GM12864 (cell line): ENCODE results near the gene WDR93.
A peak's percentile ranks its signal among the peaks of the same experiment; 100 is the strongest.

ENCODE experiments used
- DNase-seq: peaks from one replicate; pipeline ENCODE4 v3.0.0-alpha.2; 2011; ENCODE audit warnings: low read depth
- H3K4me3 ChIP-seq: 2 replicates; pipeline ENCODE4 v1.5.1; 2011; ENCODE audit warnings: mild to moderate bottlenecking, low read depth, low read length, control low read depth
- TF ChIP-seq, protein P1 (sequence below): IDR thresholded peaks from 2 replicates; pipeline ENCODE4 v1.5.1; 2011; ENCODE audit warnings: low read depth, mild to moderate bottlenecking, moderate library complexity, low read length, control low read depth, inconsistent platforms; ENCODE audit errors: missing control alignments

The WDR93 gene

DNA sequence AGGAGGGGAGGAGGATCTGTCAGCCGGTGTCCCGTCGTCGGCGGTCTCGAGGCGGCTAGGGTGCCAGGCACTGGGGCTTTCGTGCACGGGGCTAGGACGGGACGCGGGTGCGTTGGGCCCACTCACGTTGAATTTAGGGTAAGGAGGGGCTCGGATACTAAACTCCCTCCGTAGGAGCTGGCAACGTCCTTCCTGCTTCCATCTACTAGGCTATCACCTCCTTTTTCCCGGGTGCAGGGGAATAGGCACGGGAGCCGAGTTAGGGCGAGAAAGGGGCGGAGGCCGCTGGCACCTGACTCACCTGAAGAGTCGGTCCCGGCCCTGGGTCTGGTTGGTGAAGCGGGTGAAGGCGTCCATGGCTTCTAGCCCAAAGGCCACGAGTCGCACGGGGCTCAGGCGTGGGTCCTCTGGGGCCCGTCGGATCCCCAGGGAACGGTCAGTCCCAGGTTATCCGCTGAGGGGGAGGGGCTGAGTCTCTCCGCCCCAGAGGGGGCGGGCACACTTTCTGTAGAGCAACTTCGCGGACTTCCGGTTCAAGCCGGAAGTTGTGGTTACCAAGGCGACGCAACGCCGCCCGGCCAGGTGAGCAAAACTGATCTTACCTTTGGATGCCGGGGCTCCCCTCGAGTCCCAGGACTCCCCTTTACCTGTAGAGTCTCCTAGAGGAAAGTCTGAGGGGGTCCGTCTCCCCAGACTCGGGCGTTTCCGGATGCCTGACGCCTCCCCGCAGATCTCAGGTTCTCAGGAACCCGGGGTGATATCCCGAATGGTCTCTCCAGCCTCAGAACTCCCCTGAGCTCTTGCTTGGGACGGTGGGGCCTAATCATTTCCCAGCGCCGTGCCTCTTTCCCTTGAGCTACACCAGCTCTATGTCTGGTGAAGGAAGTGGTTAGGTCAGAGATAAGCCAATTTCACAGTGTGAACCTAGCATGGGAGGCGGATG, at the start of gene WDR93, which contains the start of gene PEX11A:
Gene WDR93 (plus strand): TSS at position 536 of the 943 bp plus-strand sequence. CDS start 10,936 bp downstream, outside the sequence.
Gene PEX11A (minus strand): TSS at position 479 of the 943 bp plus-strand sequence. CDS start 122 bp downstream, at position 357.
- peak; percentile 60 for DNase-seq
- H3K4me3 ChIP-seq = peak within 1 kb of the TSS; percentile 90
- TF ChIP-seq, protein P1, sequence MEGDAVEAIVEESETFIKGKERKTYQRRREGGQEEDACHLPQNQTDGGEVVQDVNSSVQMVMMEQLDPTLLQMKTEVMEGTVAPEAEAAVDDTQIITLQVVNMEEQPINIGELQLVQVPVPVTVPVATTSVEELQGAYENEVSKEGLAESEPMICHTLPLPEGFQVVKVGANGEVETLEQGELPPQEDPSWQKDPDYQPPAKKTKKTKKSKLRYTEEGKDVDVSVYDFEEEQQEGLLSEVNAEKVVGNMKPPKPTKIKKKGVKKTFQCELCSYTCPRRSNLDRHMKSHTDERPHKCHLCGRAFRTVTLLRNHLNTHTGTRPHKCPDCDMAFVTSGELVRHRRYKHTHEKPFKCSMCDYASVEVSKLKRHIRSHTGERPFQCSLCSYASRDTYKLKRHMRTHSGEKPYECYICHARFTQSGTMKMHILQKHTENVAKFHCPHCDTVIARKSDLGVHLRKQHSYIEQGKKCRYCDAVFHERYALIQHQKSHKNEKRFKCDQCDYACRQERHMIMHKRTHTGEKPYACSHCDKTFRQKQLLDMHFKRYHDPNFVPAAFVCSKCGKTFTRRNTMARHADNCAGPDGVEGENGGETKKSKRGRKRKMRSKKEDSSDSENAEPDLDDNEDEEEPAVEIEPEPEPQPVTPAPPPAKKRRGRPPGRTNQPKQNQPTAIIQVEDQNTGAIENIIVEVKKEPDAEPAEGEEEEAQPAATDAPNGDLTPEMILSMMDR = no peak

DNA sequence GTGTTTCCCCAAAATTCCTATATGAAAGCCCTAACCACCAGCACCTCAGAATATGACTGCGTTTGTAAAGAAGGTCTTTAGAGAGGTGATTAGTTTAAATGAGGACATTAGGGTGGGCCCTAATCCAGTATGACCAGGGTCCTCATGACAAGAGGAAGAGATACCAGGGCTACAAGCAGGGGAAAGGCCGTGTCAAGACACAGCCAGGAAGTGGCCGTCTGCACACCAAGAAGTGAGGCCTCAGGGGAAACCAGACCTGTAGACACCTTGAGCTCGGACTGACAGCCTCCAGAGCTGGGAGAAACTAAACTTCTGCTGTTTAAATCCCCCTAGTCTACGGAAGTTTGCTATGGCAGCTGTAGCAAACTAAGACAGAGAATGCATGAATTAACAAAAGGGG, 49.6 kb upstream of the WDR93 start:
- no peak overlapping the region for H3K4me3 ChIP-seq
- DNase-seq = no peak
- TF ChIP-seq, protein P1 = no peak

DNA sequence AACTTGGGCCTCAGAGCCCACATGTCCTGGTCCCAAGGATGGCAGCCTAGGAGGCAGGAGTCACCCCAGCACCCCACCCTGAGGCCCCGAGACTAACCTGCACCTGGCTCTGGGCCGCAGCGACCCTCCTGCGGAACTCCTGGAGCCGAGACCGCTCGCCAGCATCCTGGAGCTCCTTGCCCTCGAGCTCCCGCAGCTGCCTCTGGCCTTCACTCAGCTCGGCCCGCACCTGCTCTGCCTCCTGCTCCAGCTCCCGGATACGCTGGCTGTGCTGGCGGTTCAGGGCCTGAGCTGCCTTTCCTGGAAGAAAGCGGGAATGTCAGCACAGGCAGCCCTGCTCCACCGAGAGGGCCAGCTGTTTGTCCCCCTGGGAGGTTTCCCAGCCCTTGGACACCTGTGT, 48.5 kb upstream of the WDR93 start:
- no peak for DNase-seq
- no peak overlapping the region for H3K4me3 ChIP-seq
- TF ChIP-seq, protein P1 = no peak

DNA sequence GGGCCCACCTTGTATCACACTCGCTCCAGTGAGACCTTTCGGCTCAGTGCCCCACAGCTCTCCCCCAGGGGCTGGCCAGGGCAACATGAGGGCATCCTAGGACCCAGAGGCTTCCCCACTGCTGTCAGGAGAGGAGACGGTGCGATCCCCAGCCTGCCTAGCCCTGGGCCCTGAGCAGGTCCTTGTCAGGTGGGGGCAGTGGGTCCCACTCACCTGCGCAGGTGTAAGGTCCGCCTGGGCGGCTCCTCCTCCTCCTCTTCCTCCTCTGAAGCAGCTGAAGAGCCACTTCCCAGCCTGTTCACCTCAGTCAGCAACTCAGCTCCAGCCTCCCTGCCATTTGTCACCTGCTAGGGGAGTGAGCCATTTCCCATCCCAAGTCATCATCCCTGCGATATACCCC, 44.9 kb upstream of the WDR93 start:
- TF ChIP-seq, protein P1 = no peak
- no peak overlapping the region for H3K4me3 ChIP-seq
- DNase-seq = no peak

DNA sequence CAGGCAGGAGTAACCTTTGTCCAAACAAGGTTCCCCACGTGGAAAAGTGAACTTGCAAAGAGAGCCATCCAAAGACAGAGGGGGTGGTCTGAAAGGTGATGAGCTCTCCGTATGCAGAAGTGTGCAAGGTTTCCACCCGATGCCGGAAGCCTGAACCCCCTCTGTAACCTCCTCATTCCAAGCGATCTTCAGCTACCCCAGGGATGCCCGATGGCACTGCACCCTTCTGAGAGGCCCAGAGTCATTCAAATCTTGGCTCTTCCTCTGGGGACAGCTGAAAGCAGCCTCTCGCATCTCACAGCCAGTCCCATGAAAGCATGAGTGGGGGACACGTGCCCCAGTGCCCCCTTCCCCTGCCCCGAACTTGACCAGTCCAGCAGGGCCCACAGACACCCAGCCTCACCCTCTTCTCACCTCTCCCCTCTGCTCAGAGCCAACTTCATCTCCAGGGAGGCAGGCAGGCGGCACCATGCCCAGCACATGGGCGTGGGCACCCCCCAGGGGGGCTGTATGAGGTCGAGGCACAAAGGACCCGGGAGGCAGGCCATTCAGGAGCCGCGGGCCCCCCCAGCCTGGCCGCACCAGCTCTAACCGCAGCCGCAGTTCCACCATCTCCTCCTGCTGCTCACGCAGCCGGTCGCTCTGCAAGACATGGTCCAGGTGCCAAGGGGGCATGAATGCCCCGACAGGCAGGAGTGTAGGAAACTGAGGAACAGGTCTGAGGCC, 44.0 kb upstream of the WDR93 start:
- TF ChIP-seq, protein P1 = no peak
- no peak overlapping the region for H3K4me3 ChIP-seq
- no peak for DNase-seq

DNA sequence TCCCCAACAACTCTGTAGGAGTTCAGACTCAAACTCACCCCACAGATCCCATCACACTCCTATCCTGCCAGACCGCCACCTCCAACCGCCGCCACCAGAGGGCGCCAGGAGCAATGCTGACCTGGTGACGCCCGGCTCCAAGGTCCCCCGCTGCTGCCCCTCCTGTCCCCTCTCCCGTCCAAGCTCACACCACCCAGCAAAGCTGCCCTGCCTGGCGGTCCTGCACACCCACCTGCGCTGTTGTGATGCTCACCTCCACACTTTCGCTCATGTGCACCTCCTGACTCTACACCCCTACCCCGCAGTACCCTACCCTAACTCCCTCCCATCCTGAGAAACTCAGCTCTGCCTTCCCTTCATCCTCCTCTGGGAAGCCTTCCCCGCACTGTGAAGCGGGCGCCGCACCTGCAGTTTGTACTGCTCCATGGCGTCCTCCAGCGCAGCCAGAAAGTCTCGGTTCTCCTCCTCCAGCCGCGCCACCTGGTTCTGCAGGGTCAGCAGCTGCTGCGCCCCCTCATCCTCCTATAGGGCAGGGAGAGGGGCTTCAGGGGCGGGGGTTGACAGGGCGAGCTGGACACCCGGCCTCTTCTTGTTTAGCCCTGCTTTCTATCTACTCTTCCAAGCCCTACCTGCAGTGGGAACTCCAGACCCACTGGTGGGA, 43.3 kb upstream of the WDR93 start:
- H3K4me3 ChIP-seq = no peak overlapping the region
- DNase-seq = no peak
- TF ChIP-seq, protein P1 = peak; percentile 93
